ENCODE results near the gene TNPO1. TPM values are rescaled to one million over a fixed set of nuclear protein-coding genes. Genes with fewer than 3 reads are reported as not detected.
"Not testable (repeated sequence)": the region's sequence is repeated elsewhere in the genome, so short reads cannot be mapped to it uniquely, and the experiment has no call there.

The TNPO1 gene
- total and polyA plus RNA-seq, 8 donors, result 7.5 to 531 (median 94.8) TPM

GRCh38 chr5:72799721-72800120 lies 16.7 kb upstream of the TNPO1 start:
- Histone ChIP-seq H3K4me1 (no peaks in the 10 kb centered on the region), H3K36me3 (no peaks in the 10 kb centered on the region), H3K27me3 (no peaks in the 10 kb centered on the region), H3K4me3 (no peak overlapping the region), H3K27ac (no peak overlapping the region), H3K9me3 (peaks cover 0 to 8% (median 3%) of the 10 kb centered on the region in 4 donors)
- no peak for DNase-seq
- 17 to 59% (median 48%) methylated on average over 1 of the region's 1 CpG for WGBS, 5 donors
- TF ChIP-seq CTCF (IDR thresholded peaks at IDR 0.05) (no peak), POLR2A (IDR thresholded peaks at IDR 0.05) (no peak), POLR2AphosphoS5 (IDR thresholded peaks at IDR 0.05) (no peak), EP300 (IDR thresholded peaks at IDR 0.05) (no peak)
- intact Hi-C loops (cut with DNase I; ENCODE audit: low total_unique reads), result no loop called here

- 43 to 70% (median 57%) methylated on average over 4 of the region's 4 CpGs for WGBS, 5 donors
- DNase-seq; intact Hi-C loops (cut with DNase I; ENCODE audit: low total_unique reads); H3K4me3 ChIP-seq; H3K4me1 ChIP-seq; H3K27me3 ChIP-seq; H3K27ac ChIP-seq; H3K36me3 ChIP-seq: not testable (repeated sequence)
- H3K9me3 ChIP-seq, result peaks cover 7 to 40% (median 20%) of the 10 kb centered on the region in 4 donors
Observed at GRCh38 chr5:72808637-72809036, 7.8 kb upstream of the TNPO1 start.

- H3K9me3 ChIP-seq, result peaks cover 0 to 10% (median 3%) of the 10 kb centered on the region in 4 donors
- H3K4me1 ChIP-seq, result peaks cover 0 to 10% (median 3%) of the 10 kb centered on the region in 4 donors
- intact Hi-C loops (cut with DNase I; ENCODE audit: low total_unique reads), result no loop called here
- H3K36me3 ChIP-seq, result no peaks in the 10 kb centered on the region
- no peak for DNase-seq
- TF ChIP-seq EP300 (IDR thresholded peaks at IDR 0.05) (no peak), POLR2AphosphoS5 (IDR thresholded peaks at IDR 0.05) (no peak), CTCF (IDR thresholded peaks at IDR 0.05) (no peak), POLR2A (IDR thresholded peaks at IDR 0.05) (no peak)
- H3K4me3 ChIP-seq, result no peak overlapping the region
- no peak overlapping the region for H3K27ac ChIP-seq
- no peaks in the 10 kb centered on the region for H3K27me3 ChIP-seq
- WGBS, 5 donors, result 81 to 98% (median 89%) methylated on average over 1 of the region's 1 CpG
Observed at GRCh38 chr5:72811849-72812248, 4.6 kb upstream of the TNPO1 start.

- no peak overlapping the region for H3K4me3 ChIP-seq
- TF ChIP-seq CTCF (IDR thresholded peaks at IDR 0.05), result no peak
- no peak for TF ChIP-seq POLR2AphosphoS5 (IDR thresholded peaks at IDR 0.05)
- TF ChIP-seq EP300 (IDR thresholded peaks at IDR 0.05), result no peak
- no peak for TF ChIP-seq POLR2A (IDR thresholded peaks at IDR 0.05)
- H3K36me3 ChIP-seq, result no peaks in the 10 kb centered on the region
- H3K9me3 ChIP-seq, result peaks cover 0 to 10% (median 3%) of the 10 kb centered on the region in 4 donors
- H3K27ac ChIP-seq, result no peak overlapping the region
- intact Hi-C loops (cut with DNase I; ENCODE audit: low total_unique reads), result no loop called here
- DNase-seq, result no peak
- WGBS, 5 donors, result 85 to 95% (median 91%) methylated on average over 1 of the region's 1 CpG
- H3K27me3 ChIP-seq, result no peaks in the 10 kb centered on the region
- H3K4me1 ChIP-seq, result peaks cover 0 to 11% (median 4%) of the 10 kb centered on the region in 4 donors
Observed at GRCh38 chr5:72812488-72812887, 4.0 kb upstream of the TNPO1 start.

GRCh38 chr5:72814104-72814503 lies 2.4 kb upstream of the TNPO1 start:
- Histone ChIP-seq H3K9me3 (peaks cover 0 to 2% (median under 1%) of the 10 kb centered on the region in 4 donors), H3K36me3 (no peaks in the 10 kb centered on the region), H3K4me3 (no peak overlapping the region), H3K27me3 (no peaks in the 10 kb centered on the region), H3K4me1 (peaks cover 0 to 27% (median 17%) of the 10 kb centered on the region in 4 donors), H3K27ac (no peak overlapping the region)
- intact Hi-C loops (cut with DNase I; ENCODE audit: low total_unique reads), result no loop called here
- no peak for DNase-seq
- TF ChIP-seq CTCF (IDR thresholded peaks at IDR 0.05), result no peak
